ENCODE data around the gene SLF1.

Gene SLF1

GRCh38 chr5:94613583-94613982 is 4.9 kb upstream of the SLF1 start:
- no peak for DNase-seq
- Mint-ChIP-seq H3K9me3 (no peaks in the 10 kb centered on the region), H3K27me3 (ENCODE audit: low read depth, poor library complexity) (no peaks in the 10 kb centered on the region), H3K4me1 (peaks cover 18% of the 10 kb centered on the region), H3K36me3 (ENCODE audit: low read depth) (no peaks in the 10 kb centered on the region), H3K4me3 (no peak overlapping the region), H3K27ac (no peak overlapping the region)
- TF ChIP-seq, protein P1, sequence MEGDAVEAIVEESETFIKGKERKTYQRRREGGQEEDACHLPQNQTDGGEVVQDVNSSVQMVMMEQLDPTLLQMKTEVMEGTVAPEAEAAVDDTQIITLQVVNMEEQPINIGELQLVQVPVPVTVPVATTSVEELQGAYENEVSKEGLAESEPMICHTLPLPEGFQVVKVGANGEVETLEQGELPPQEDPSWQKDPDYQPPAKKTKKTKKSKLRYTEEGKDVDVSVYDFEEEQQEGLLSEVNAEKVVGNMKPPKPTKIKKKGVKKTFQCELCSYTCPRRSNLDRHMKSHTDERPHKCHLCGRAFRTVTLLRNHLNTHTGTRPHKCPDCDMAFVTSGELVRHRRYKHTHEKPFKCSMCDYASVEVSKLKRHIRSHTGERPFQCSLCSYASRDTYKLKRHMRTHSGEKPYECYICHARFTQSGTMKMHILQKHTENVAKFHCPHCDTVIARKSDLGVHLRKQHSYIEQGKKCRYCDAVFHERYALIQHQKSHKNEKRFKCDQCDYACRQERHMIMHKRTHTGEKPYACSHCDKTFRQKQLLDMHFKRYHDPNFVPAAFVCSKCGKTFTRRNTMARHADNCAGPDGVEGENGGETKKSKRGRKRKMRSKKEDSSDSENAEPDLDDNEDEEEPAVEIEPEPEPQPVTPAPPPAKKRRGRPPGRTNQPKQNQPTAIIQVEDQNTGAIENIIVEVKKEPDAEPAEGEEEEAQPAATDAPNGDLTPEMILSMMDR (IDR thresholded peaks at IDR 0.05) = no peak

DNA sequence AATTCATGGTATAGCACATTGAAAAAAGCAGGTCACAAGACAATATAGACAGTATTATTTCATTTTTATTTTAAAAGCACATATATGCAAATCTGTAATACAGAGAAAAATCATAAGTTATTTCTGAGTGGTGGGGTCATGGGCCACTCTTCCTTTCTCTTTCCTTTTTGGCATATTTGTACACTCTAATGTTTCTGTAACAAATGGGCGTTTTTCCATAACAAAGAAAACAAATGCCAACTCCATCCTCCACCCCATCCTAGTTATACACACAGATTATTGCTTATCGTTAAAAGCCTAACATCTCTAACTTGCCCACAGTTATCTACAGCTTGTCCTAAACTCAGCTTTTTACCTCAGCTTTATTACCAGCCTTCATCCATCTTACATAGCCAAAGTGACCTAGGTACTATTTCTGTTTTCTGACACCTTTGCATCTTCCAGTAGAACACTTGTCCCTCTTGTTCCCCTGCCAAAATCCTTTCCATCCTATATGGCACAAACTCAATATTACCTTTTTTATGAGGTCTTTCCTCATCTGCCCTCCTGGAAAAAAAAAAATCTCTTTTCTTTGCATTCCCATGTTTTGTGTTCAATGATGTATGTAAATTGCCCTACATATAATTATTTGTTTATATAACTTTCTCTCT is 4.2 kb upstream of the SLF1 start:
- Mint-ChIP-seq H3K36me3 (ENCODE audit: low read depth) (no peaks in the 10 kb centered on the region), H3K9me3 (no peaks in the 10 kb centered on the region), H3K27ac (no peak overlapping the region), H3K27me3 (ENCODE audit: low read depth, poor library complexity) (no peaks in the 10 kb centered on the region), H3K4me3 (no peak overlapping the region), H3K4me1 (peaks cover 22% of the 10 kb centered on the region)
- TF ChIP-seq, protein P1 (IDR thresholded peaks at IDR 0.05) = no peak
- DNase-seq = no peak

GRCh38 chr5:94615862-94616261 is 2.6 kb upstream of the SLF1 start:
- Mint-ChIP-seq H3K4me3 (no peak overlapping the region), H3K27ac (no peak overlapping the region), H3K27me3 (ENCODE audit: low read depth, poor library complexity) (no peaks in the 10 kb centered on the region), H3K36me3 (ENCODE audit: low read depth) (no peaks in the 10 kb centered on the region), H3K4me1 (peaks cover 30% of the 10 kb centered on the region), H3K9me3 (no peaks in the 10 kb centered on the region)
- TF ChIP-seq, protein P1 (IDR thresholded peaks at IDR 0.05) = no peak
- no peak for DNase-seq

GRCh38 chr5:94618029-94618492 is 408 bp upstream of the SLF1 start:
- Mint-ChIP-seq H3K4me3 (peak overlapping the region; percentile 88), H3K27ac (peak overlapping the region; percentile 88), H3K27me3 (ENCODE audit: low read depth, poor library complexity) (no peaks in the 10 kb centered on the region), H3K9me3 (no peaks in the 10 kb centered on the region), H3K4me1 (peaks cover 40% of the 10 kb centered on the region), H3K36me3 (ENCODE audit: low read depth) (no peaks in the 10 kb centered on the region)
- TF ChIP-seq, protein P1 (IDR thresholded peaks at IDR 0.05) = no peak
- DNase-seq = peak; percentile 38

GRCh38 chr5:94620256-94620655 is 1.8 kb downstream of the SLF1 start:
- TF ChIP-seq, protein P1 (IDR thresholded peaks at IDR 0.05) = no peak
- Mint-ChIP-seq H3K36me3 (ENCODE audit: low read depth) (no peaks in the 10 kb centered on the region), H3K4me3 (peak overlapping the region; percentile 88), H3K27me3 (ENCODE audit: low read depth, poor library complexity) (no peaks in the 10 kb centered on the region), H3K4me1 (peaks cover 40% of the 10 kb centered on the region), H3K27ac (no peak overlapping the region), H3K9me3 (no peaks in the 10 kb centered on the region)
- DNase-seq = no peak

DNA sequence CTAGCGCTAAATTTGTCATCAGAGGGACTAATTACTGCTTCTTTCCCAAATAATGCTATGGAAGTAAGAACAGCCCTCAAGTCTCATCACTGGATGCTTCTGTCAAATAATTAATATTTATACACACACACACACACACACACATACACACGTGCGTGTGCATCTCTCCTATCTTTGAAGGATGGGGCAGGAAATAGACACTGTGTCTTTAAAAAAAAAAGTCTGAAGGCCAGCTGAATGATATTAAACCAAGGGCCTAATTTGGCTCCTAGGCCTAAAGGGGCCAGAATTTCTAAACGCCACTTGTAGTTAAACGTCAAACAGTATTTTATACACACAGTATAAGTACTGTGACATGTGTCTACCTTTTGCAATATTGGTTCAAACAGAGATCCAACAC is 3.3 kb downstream of the SLF1 start:
- no peaks in the 10 kb centered on the region for H3K27me3 Mint-ChIP-seq (ENCODE audit: low read depth, poor library complexity)
- no peak overlapping the region for H3K4me3 Mint-ChIP-seq
- TF ChIP-seq, protein P1 (IDR thresholded peaks at IDR 0.05) = no peak
- no peak for DNase-seq
- H3K27ac Mint-ChIP-seq = no peak overlapping the region
- H3K9me3 Mint-ChIP-seq = no peaks in the 10 kb centered on the region
- H3K36me3 Mint-ChIP-seq (ENCODE audit: low read depth) = no peaks in the 10 kb centered on the region
- H3K4me1 Mint-ChIP-seq = peaks cover 33% of the 10 kb centered on the region
